HL-60/S4 (cell line): ENCODE data around the gene PACSIN2.
"Not testable (repeated sequence)": the region's sequence is repeated elsewhere in the genome, so short reads cannot be mapped to it uniquely, and the experiment has no call there.

ENCODE experiments used
- in situ Hi-C: fragments of 300-500 bp; cut with MboI; formaldehyde crosslinking; loops from 2 replicates; pipeline ENCODE4 v1.14.3; 2022; ENCODE audit warnings: low sequenced_read_pairs

The PACSIN2 gene

DNA sequence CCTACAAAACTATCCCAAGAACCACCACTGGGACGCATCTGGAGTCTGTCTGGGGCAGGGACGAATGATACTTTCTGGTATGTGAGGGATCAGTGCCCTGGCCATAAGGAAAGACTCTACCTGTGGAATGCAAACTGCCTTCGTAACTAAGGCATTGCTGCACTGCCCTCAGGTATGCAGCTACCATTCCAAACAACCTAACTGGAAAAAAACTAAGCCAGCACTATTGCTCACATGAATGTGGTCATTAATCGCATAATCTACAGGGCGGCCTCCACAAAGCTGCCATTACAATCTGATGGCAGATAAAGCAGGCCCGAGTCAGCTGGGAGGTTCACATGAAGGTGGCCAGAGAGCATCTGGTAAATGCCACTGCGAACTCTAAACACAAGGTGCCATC is 3.9 kb downstream of the PACSIN2 start:
- in situ Hi-C loops: no loop called here

DNA sequence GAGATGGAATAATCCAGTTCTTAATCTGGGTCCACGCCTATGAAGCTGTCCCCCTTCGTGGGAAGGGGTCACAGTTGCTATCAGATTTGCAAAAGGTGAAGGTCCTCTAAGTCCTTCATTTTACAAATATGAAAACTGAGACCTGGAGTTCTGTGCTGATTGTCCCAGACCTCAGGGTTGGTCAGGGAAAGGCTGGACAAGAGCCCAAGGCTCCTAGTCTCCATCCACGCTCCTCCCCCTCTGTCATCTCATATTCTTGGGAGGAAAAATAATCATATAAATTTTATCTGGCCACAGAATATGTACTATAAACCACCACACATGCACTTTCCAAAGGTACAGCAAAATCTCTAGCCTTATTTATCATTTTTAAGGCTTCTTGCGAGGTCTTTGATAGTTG is 5.5 kb downstream of the PACSIN2 start:
- in situ Hi-C loops: no loop called here

DNA sequence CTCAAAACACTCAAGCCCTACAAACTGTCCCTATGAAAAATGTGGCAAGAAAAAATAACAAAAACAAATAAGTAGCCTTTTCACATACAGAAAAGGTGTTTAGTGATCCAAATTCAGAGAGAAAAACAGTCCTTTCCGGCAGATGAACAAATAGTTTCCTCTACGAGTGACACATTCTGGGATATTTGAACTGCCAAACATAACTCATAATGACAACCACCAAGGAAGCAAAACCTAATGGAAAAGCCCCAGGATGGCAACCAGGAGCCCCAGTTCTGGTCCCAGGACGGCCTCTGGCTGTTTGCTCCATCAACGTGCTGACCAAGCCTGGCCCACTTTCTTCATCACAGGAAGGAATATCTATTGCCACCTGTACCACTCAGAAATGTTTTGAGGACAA is 6.0 kb downstream of the PACSIN2 start:
- in situ Hi-C loops: no loop called here

DNA sequence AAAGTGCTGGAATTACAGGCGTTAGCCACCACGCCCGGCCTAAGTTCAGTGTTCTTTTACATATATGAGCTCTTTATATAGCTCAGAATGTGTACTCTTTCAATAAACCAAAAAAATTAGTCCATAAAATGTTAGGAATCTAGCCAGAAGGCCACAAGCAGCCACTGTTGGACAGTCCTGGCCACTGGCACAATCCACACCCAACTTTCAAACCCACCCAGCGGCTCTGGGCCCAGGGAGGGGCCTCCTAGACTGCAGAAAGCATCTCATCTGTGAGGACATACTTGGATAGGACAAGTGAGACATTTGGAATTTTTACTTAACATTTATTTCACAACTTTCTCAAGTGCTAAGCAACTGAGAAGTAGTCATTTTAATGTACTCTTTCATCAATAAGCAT is 6.4 kb downstream of the PACSIN2 start:
- in situ Hi-C loops: no loop called here

DNA sequence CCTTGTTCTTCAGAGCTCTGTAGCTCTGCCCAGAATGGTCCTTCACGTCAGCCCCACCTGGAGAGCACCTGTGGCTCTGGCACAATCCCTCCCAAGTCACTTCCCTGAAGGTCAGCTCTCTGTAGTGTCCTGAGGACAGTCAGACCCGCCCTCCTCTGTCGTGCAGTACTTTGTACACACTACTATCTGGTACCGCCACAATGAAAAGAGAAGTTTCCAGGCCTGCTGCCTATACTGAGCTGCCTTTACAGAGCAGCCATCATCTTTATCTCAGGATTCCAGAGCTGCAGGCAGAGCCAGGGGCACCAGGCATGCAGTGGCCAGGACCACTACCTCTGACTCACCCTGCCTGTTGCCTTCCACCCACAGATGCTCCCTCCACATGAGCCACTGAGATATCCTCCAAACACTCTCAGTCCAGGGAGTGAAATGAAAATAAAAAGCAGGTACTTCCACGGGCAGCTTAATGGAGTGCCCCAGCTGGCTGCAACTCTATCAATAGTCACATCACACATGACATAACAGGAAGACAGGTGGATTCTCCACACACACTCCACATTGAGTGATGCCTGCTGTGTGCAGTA is 7.3 kb downstream of the PACSIN2 start:
- in situ Hi-C loops: no loop called here

DNA sequence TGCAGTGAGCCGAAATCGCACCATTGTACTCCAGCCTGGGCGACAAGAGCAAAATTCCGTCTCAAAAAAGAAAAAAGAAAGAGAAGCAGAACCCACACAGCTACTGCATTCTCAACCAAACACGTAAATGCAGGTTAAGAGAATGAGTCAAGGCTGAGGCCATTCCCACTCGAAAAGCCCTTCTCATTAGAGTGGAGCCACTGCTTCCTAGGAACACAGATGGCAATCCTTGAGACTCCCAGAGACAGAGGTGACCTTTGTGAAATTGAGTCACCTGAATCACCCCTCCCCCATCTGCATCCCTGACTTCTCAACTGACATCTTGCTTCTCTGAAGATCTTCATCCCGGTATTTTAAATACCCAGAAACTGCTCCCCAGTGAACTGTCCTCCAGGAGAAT is 8.2 kb downstream of the PACSIN2 start:
- in situ Hi-C loops: no loop called here

DNA sequence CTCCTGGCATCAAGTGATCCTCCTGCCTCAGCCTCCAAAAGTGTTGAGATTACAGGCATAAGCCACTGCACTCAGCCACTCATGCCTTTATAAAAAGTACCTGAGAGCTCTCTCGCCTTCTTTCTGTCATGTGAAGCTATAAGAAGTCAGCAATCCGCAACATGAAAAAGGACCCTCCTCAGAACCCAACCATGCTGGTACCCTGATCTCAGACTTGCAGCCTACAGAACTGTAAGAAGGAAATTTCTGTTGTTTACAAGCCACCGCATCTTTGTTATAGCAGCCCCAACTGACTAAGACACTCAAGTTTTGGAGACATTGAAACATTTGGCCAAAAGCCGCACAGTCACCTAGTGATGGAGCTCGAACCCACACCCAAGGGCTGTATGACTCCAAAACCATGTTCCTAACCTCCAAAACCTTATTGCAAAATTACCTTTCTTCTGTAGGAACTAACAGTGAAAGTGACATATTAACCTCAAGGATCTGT is 8.9 kb downstream of the PACSIN2 start:
- in situ Hi-C loops: no loop called here

DNA sequence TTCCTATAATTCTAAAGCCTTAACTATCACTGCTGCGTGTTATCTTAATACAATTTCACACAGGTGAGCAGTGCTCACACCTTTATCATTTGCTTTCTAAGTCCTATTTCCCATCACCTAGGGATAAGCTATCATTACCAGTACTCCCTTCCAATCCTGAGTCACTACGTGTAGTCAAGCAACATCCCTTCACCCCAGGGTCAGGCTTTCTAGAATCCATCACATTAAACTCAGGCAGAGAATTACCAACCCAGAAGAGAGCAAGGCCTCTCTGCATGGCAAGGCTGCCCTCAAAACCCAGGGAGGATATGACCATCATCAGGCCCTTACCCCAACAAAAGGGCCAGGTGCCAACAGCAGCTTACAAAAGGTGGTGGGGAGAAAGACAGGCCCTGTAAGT is 9.8 kb downstream of the PACSIN2 start:
- in situ Hi-C loops: no loop called here

DNA sequence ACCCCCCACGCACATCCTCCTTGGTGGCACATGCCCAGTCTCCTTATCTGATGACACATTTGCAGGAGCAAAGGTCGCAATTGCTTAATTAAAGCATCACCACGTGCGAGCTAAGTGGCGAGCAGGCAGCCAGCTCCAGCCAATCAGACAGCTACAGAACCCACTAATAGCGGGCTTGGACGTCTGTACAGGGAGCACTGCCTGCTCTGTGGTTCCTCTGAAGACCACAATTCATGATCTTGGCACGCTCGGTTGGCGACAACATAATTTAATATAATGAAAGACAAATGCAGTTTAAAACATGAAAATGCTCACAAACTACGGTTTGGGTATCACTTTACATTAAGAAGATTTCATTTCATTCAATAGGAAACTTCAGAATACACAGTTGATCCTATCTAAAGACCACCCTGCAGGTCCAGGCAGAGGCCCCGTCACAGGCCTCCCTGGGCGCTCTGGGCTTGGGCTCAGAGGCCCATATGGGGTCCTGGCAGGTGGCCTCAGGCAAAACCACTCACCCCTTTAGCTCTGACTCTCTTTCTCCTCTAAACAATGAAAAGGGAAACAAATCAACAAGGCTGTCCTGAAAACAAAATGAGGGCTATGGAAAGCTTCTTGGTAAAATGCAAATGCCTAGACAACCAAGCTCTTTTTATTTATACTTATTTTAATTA is 10.4 kb downstream of the PACSIN2 start:
- in situ Hi-C loops: no loop called here

DNA sequence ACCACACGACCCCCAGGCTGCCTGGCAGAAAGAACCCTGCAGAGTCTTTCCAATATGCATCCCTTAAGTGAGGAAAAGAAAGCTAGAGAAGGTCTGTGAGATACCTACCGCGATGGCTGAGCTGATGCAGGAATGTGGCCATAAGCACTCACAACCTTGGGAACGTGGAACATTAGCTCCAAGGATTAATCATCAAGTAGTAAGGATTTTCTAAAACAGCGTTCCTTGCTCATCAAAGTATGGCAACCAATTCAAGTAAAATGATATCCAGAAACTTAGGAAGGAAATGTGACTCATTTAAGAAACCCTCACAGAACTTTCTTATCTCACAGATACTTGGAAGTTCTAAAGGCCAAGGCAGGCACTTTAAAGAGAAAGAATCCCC is 12.8 kb downstream of the PACSIN2 start:
- in situ Hi-C loops: no loop called here

DNA sequence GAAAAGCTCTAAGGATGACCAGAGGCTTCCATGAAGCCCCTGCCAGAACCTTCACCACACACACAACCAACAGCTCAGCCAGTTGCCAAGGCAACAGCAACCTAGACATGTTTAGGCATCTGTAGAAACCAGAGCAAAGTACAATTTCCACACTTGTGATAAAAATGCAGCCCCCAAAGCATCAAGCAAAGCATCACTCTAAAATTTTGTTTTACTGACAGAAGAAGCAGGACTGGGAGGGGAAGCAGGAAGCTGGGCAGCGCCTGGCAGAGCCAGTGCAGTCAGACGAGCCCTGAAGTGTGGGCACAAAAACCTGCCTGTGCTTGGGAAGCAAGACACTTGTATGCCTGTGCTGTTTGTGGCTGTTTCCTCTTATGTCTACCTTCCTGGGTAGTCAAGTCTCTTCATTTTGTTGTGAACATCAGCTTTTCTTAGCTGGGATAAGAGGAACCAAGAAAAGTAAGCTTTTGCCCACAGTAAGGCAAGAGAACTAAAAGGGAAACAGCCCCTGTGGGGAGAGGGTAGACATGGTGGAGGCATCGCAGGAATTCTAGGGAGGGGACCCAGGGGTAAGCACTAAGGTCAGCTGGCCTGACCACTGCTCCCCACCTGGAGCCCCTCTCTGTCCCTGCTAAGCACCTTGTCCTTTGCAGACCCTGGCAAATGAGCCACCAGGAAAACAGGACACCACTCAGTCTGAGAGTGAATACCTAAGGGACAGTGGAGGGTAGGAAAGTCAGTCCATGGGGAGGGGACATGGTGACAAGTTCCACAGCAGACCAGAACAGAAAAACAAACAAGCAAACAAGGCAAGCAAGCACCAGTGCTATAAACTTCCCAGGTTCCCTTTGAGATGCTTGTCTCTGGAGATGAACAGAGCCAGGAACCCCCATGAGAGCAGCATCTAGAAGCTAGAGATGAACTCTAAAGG is 13.4 kb downstream of the PACSIN2 start:
- in situ Hi-C loops: no loop called here

DNA sequence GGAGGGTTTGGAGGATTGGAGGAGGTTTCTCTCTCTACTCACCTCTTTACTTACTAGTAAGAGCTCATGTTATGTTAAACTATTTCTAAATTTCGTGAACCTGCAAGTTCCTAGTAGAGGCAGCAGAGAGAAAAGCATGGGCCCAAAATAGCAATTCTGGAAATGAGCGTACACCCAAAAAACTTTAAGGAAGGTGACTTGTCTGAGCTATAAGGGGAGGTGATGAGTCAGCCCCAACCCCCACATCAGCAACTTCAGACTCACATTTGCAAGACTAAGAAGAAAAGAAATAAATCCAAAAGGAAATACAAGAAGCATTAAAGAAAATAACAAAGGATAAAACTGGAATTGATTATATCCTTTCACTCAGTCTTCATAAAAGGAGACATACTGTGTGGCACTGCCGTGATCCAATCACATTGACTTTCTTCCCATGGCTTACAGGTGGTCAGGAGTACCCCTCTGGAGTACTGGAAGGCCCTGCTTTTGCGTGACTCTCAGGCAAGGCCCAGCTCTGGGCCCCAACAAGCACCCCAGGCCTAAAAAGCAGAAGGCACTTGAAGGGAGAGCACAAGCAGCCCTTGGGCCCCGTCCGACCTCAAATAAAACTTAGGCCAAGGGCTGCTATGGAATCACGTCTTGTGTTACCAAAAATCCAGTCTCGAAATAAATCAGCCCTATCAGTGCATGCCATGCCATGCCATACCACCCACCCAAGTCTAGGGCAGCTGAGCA is 14.3 kb downstream of the PACSIN2 start:
- in situ Hi-C loops: no loop called here

DNA sequence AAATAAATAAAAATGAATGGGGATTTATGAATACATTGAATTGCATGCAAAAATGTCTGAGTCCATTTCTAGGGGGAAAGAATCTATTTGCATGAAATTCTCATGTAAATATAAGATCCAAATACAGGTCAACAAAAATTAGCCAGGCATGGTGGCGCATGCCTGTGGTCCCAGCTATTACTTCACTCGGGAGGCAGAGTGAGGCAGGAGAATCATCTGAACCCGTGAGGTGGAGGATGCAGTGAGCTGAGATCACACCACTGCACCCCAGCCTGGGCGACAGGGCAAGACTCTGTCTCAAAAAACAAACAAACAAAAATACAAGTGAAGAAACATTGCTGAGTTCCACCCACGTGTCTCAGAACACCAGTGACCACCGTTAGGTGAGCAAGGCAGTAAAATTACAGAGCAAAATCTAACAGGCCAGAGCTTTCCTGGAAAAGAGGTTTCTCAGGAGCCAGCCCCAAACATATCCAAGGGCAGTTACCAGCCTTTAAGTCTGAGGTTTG is 17.3 kb downstream of the PACSIN2 start:
- in situ Hi-C loops: no loop called here

DNA sequence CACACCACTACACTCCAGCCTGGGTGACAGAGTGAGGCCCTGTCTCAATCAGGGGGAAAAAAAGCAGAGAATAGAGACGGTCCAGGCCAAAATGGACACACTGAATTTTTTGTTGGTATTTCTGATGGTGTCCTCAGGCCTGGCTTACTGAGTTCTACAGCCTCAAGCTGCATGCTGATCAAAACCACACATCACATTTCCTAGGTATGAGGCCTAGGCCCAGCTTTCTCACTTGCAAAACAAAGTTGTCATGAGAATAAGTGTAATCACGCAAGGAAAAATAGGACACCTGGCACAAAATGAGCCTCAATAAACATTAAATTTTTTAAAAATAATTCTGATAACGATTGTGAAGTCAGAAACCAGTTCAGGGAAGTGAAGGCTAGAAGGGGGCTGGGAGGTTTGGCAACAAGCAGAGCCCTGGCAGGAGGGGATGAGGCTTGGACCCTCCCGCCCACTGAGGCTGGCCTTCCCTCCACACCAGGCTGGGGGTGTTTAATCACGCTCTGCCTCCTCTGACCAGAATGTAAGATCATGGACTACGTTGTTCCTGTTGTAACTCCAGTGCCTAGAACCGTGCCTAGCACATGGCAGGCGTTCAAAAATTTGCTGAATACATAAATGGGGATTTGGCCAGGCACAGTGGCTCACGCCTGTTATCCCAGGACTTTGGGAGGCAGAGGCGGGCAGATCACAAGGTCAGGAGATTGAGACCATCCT is 18.1 kb downstream of the PACSIN2 start:
- in situ Hi-C loops: no loop called here

DNA sequence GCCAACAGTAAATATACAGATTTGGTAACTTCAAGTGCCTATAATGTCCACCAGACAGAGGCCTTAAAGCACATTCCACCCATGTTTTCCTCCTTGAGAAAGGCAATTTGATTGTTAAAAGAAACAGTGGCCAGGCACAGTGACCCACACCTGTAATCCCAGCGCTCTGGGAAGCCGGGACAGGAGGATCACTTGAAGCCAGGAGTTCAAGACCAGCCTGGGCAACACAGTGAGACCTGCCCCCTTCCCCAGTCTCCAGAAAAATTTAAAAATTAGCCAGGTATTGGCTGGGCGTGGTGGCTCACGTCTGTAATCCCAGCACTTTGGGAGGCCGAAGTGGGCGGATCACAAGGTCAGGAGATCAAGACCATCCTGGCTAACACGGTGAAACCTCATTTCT is 19.3 kb downstream of the PACSIN2 start:
- in situ Hi-C loops: not testable (repeated sequence)

DNA sequence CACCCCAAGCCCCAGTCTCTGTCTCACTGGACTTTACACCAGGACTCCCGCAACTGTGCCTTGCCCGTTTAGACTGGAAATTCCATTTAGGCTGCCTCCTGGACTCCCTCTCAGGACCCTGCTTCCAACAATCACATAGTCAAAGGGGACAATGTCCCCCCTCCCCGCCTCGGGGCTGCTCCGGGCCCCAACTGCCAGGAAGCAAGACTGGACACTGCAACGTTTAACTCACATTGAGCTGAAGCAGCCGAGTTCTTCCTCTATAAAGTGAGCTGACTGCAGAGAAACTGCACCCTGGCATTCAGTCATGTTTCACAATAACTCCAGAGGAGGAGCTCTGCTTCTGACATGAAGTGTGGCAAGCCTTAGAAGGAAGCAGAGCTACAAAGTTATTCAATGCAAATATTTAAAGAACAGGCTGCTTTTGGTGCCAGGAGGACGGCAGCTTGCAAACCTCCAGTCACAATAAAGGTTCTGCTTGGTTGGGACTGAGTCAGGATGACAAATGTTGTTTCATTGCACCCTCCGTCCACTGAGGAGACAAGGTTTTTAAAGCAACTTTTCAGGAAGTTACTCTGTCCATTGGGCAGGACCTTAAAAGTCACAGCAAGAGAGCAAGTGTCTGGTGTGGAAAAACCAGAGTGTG is 19.9 kb downstream of the PACSIN2 start:
- in situ Hi-C loops: no loop called here

DNA sequence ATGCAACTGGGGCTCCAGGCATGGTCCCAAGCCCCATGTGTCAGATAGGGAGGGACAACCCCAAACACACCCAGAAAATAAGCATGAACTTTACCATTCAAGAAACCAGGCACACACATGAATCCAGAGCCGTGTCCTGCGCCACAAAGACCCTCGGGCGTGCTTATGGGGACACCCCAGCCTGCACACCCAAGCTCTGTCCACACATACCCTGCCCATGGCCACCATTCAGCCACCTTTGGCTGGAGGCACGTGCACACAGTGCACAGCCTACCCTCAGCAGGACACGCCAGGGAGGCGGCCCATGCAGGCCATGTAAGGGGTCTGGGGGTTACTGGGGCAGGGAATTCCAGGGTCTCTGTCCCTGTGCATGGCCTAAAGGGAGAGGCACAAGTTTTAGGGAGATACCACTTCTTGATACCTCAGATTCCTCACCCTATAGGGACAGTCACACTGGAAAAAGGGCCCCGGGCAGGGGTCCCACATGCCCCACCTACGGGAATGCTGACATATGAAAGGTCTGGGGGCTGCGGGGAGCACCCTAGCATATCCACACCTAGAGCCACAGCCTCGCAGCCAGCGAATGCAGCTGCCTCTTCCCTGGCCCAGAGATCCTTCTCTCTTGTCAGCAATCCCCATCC is 20.6 kb downstream of the PACSIN2 start:
- in situ Hi-C loops: no loop called here

DNA sequence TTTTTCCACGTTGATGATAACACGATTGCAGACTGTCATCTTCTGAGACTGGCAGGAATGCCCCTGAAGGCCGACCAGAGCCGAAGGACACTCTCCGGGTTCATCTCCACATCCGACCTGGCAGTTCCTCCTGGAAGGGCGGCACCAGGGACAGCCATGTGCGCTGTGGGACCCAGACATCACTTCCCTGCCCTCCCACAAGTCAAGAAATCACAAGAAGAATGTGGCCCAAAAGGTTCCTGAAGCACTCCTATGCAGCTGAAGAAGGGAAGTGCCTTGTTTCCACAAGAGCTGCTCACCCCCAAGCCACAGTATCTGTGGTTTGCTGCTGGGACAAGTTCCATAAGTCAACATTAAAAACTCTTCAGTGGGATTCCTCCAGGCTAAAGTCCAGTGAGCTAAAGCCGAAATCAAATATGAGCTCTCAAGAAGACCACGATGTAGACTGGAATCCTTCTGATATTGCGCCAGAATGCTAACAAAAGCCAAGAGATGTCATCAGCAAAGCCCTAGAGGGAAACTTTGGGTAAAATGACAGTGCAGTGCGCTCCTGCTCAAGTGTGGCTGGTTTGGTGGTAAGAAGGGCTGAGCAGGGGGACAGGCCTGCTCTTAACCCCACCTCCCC is 21.2 kb downstream of the PACSIN2 start:
- in situ Hi-C loops: no loop called here
